ENCODE results near the gene RNF167.

GRCh38 chr17:4937553-4937952, 2.5 kb upstream of the RNF167 start:
- TF ChIP-seq CTCF (IDR thresholded peaks at IDR 0.05): no peak
- TF ChIP-seq POLR2A (IDR thresholded peaks at IDR 0.05): no peak

Measured in lower leg skin (tissue), 3 donors.